Right lobe of liver (tissue), 4 donors: ENCODE data around the gene HPN.

Experiments
- CTCF ChIP-seq, 4 donors: fragments of 200-600 bp in 3 of 4; fragments of 450-650 bp in 1 of 4; IDR thresholded peaks; one replicate each; pipeline versions ENCODE4 v1.5.1 to v1.8.0; 2016 to 2022; ENCODE audit warnings: antibody characterized with exemption in 4 of 4, mild to moderate bottlenecking in 2 of 4
- POLR2A ChIP-seq: fragments of 450-650 bp; IDR thresholded peaks from one replicate; pipeline ENCODE4 v1.6.1; 2017; ENCODE audit warnings: antibody characterized with exemption, mild to moderate bottlenecking
- donor health status: DM: no; HTN: no; CAD: no.
- donor health status: DM: no; HTN: no; CAD: no.
- donor health status: DM: no; HTN: yes; CAD: no.

GRCh38 chr19:35085947-35086346, 44.4 kb downstream of the HPN start:
- TF ChIP-seq POLR2A (no peak), CTCF (IDR thresholded peaks at IDR 0.05) (no peak)
